HL-60 (cell line): ENCODE data around the gene MEIS1.

Source experiments
- POLR2AphosphoS5 ChIP-seq: IDR thresholded peaks from 2 replicates; pipeline ENCODE4 v1.6.1; 2012; ENCODE audit warnings: low read depth
- REST ChIP-seq: IDR thresholded peaks from 2 replicates; pipeline ENCODE4 v1.6.1; 2012; ENCODE audit warnings: low read depth; ENCODE audit not compliant: insufficient replicate concordance
- TF ChIP-seq, protein P1 (sequence below): IDR thresholded peaks from one replicate; pipeline ENCODE4 v1.5.1; 2011; ENCODE audit warnings: low read length, control low read depth, inconsistent platforms; ENCODE audit not compliant: insufficient read depth

DNA sequence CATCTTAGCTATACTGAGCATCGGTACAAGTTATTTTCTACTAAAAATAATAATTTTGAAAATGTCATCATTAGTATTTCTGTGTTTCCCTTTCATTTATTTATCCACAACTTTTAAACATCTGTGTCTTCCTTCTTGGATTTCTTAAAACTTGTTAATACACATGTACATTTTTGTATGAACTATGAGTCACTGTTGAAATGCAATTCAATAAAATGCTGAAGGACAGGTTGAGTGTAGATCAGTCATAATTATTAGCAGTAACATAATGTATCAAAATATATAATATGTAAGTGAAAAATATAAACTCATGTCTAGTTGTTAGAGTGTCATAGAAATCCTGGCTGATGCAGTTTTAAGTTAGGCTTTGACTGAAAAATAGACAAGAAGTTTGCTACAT is 115.9 kb downstream of the MEIS1 start:
- TF ChIP-seq REST (no peak), POLR2AphosphoS5 (no peak)
- TF ChIP-seq, protein P1, sequence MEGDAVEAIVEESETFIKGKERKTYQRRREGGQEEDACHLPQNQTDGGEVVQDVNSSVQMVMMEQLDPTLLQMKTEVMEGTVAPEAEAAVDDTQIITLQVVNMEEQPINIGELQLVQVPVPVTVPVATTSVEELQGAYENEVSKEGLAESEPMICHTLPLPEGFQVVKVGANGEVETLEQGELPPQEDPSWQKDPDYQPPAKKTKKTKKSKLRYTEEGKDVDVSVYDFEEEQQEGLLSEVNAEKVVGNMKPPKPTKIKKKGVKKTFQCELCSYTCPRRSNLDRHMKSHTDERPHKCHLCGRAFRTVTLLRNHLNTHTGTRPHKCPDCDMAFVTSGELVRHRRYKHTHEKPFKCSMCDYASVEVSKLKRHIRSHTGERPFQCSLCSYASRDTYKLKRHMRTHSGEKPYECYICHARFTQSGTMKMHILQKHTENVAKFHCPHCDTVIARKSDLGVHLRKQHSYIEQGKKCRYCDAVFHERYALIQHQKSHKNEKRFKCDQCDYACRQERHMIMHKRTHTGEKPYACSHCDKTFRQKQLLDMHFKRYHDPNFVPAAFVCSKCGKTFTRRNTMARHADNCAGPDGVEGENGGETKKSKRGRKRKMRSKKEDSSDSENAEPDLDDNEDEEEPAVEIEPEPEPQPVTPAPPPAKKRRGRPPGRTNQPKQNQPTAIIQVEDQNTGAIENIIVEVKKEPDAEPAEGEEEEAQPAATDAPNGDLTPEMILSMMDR = no peak
